ENCODE data around the gene TASP1.
A peak's percentile ranks its signal among the peaks of the same experiment; 100 is the strongest.

TASP1 gene

GRCh38 chr20:13545790-13546189 is 92.9 kb downstream of the TASP1 start:
- DNase-seq (ENCODE audit: low read depth): no peak
- no peak overlapping the region for H3K4me3 ChIP-seq (ENCODE audit: low read length)
- TF ChIP-seq, protein P1, sequence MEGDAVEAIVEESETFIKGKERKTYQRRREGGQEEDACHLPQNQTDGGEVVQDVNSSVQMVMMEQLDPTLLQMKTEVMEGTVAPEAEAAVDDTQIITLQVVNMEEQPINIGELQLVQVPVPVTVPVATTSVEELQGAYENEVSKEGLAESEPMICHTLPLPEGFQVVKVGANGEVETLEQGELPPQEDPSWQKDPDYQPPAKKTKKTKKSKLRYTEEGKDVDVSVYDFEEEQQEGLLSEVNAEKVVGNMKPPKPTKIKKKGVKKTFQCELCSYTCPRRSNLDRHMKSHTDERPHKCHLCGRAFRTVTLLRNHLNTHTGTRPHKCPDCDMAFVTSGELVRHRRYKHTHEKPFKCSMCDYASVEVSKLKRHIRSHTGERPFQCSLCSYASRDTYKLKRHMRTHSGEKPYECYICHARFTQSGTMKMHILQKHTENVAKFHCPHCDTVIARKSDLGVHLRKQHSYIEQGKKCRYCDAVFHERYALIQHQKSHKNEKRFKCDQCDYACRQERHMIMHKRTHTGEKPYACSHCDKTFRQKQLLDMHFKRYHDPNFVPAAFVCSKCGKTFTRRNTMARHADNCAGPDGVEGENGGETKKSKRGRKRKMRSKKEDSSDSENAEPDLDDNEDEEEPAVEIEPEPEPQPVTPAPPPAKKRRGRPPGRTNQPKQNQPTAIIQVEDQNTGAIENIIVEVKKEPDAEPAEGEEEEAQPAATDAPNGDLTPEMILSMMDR (conservative IDR thresholded peaks at IDR 0.05; ENCODE audit: low read depth, low read length): no peak

GRCh38 chr20:13543783-13544182 is 94.9 kb downstream of the TASP1 start:
- no peak for DNase-seq (ENCODE audit: low read depth)
- no peak overlapping the region for H3K4me3 ChIP-seq (ENCODE audit: low read length)
- TF ChIP-seq, protein P1 (conservative IDR thresholded peaks at IDR 0.05; ENCODE audit: low read depth, low read length): no peak

DNA sequence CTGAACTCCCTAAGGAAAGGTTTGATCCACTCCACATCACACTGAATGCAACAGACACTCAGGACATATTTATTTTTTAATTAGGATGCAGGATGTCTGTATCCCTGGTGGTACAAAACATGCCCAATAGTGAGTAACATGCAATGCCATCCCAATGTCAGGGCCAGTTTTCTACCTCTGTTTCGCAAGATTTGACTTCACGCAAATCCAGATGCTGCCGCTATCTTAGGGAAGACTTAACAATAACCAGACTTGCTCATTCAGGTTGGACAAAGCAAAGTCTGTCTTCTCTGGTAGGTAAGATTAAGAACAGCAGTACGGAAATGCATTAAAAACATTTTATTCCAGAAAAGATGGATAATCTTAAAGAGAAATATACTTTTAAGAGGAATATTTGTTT is 103.1 kb downstream of the TASP1 start:
- H3K4me3 ChIP-seq (ENCODE audit: low read length): no peak overlapping the region
- no peak for DNase-seq (ENCODE audit: low read depth)
- TF ChIP-seq, protein P1 (conservative IDR thresholded peaks at IDR 0.05; ENCODE audit: low read depth, low read length): no peak

DNA sequence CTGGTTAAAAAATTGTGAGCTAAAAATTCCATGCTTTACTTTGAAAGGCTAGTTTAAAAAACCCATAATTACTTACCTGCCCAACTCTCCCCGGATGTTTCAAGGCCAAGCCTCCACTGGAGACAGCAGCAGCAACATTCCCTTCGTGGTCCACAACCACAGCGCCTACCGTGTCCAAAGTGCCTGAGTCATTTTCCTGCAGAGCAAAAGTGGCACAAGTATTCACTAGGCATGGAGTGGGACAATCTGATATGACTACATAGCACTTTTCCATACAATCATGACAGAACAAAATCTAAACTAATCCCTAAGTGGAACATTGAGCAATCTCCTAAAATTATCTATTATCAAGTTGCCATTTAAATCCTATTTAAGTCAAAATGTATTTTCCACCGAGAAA is 104.8 kb downstream of the TASP1 start:
- H3K4me3 ChIP-seq (ENCODE audit: low read length): no peak overlapping the region
- DNase-seq (ENCODE audit: low read depth): no peak
- TF ChIP-seq, protein P1 (conservative IDR thresholded peaks at IDR 0.05; ENCODE audit: low read depth, low read length): no peak

DNA sequence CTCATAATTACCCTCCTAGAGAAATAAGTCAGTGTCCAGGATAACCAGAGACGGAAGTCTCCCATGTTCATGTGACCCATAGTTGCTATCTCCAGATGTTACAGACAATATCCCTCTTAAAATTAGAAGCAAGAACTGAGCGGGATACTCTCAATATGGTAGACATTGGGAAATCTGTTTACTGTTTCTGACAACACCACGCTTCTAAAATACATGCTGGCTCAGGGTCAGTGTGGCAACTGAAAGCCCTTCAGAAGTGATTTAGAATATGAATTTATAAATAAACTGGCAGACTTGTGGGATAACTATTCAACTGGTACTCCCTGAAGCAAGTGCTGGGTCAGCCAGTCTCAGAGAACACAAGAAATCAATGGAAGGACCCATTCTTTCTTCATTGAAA is 108.6 kb downstream of the TASP1 start:
- H3K4me3 ChIP-seq (ENCODE audit: low read length): no peak overlapping the region
- TF ChIP-seq, protein P1 (conservative IDR thresholded peaks at IDR 0.05; ENCODE audit: low read depth, low read length): no peak
- no peak for DNase-seq (ENCODE audit: low read depth)

DNA sequence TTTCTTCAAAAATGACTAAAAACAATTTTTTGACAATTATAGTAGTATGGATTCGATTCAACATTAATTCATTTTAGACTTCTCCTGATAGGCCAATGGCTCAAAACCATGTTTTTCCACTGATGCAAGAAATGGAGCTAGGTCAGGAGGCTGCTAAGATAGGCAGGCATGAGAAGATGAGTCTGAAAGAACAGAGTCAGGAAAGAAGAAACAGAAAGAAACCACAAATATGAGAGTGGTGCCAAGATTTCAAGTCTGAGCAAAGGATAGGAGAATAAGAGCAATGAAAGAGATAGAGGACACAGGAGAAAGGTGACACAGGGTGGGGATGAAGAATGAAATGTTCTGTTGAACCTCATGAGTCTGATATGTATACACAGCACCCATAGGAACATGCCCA is 112.2 kb downstream of the TASP1 start:
- no peak overlapping the region for H3K4me3 ChIP-seq (ENCODE audit: low read length)
- DNase-seq (ENCODE audit: low read depth): no peak
- TF ChIP-seq, protein P1 (conservative IDR thresholded peaks at IDR 0.05; ENCODE audit: low read depth, low read length): no peak

DNA sequence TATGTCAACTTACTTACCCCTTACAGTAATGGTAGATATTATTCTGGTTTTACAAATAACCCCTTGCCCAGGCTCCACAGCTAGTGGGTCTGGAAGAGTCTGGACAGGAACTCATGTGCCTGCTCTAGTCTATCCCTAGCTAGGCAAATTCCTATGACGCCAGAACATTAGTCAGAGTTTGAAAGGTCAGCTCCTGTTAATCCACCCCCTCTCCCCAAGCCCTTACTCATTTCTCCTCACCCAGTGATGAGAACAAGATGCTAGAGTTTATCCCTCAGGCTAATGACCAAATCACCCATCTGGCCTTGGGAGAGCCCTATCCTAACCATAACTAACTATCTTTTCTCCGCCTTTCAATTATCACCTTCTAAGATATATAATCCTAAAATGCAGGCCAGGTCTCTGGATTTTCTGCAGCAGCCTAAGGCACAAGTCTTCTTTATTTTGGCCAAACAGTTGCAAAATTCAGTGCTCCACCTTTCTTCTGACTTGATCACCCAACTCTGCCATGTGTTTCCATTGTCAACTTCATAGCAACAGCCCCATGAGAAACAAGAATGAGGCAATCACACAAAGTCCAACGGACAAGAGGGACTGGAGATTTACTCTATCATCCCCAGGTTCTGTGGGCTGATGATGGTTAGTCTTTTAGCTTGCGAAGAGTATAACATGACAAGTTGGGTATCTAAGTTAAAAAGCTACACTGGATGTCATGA is 113.3 kb downstream of the TASP1 start:
- TF ChIP-seq, protein P1 (conservative IDR thresholded peaks at IDR 0.05; ENCODE audit: low read depth, low read length): no peak
- DNase-seq (ENCODE audit: low read depth): peak; percentile 89
- no peak overlapping the region for H3K4me3 ChIP-seq (ENCODE audit: low read length)

Measured in retinal pigment epithelial cell (primary cell).